NCI-H146 treated with DMSO at 0.1 percent for 48 hours (cell line): ENCODE data around the gene TMEM156.
"Not testable (repeated sequence)": the region's sequence is repeated elsewhere in the genome, so short reads cannot be mapped to it uniquely, and the experiment has no call there.

ENCODE experiments used
- DNase-seq: peaks from one replicate; lab custom pipeline; 2025; ENCODE audit not compliant: unreplicated experiment; lab: John Stamatoyannopoulos, UW

TMEM156 gene

GRCh38 chr4:39043861-39044363, 11.7 kb upstream of the TMEM156 start:
- DNase-seq: no peak

GRCh38 chr4:39043058-39043860, 11.1 kb upstream of the TMEM156 start:
- DNase-seq: no peak

- no peak for DNase-seq
Observed at GRCh38 chr4:39042366-39042765, 10.2 kb upstream of the TMEM156 start.

GRCh38 chr4:39039108-39039507, 6.9 kb upstream of the TMEM156 start:
- DNase-seq: no peak

GRCh38 chr4:39037941-39038340, 5.7 kb upstream of the TMEM156 start:
- no peak for DNase-seq

- no peak for DNase-seq
Observed at GRCh38 chr4:39037491-39037825, 5.2 kb upstream of the TMEM156 start.

- DNase-seq: no peak
Observed at GRCh38 chr4:39036172-39036571, 4.0 kb upstream of the TMEM156 start.

GRCh38 chr4:39031590-39032020, 604 bp downstream of the TMEM156 start:
- DNase-seq: not testable (repeated sequence)

- DNase-seq: no peak
Observed at GRCh38 chr4:39030725-39031124, 1.5 kb downstream of the TMEM156 start.

GRCh38 chr4:39029752-39030694, 2.2 kb downstream of the TMEM156 start:
- no peak for DNase-seq

- DNase-seq: no peak
Observed at GRCh38 chr4:39026096-39026495, 6.1 kb downstream of the TMEM156 start.

- DNase-seq: no peak
Observed at GRCh38 chr4:39025552-39026085, 6.6 kb downstream of the TMEM156 start.

GRCh38 chr4:39024311-39024865, 7.8 kb downstream of the TMEM156 start:
- DNase-seq: no peak

GRCh38 chr4:39023059-39023458, 9.2 kb downstream of the TMEM156 start:
- no peak for DNase-seq

GRCh38 chr4:39022241-39022640, 10.0 kb downstream of the TMEM156 start:
- no peak for DNase-seq

- DNase-seq: no peak
Observed at GRCh38 chr4:39021631-39022030, 10.6 kb downstream of the TMEM156 start.

GRCh38 chr4:39020130-39020529, 12.1 kb downstream of the TMEM156 start:
- no peak for DNase-seq

GRCh38 chr4:39014028-39014427, 18.2 kb downstream of the TMEM156 start:
- DNase-seq: no peak

- DNase-seq: no peak
Observed at GRCh38 chr4:39004758-39005157, 27.5 kb downstream of the TMEM156 start.

GRCh38 chr4:39002058-39002457, 30.2 kb downstream of the TMEM156 start:
- not testable (repeated sequence) for DNase-seq

GRCh38 chr4:38995660-38996005, 36.6 kb downstream of the TMEM156 start:
- DNase-seq: no peak
